Transverse colon (tissue), 4 donors: ENCODE results near the gene FUS.

Source experiments
- POLR2AphosphoS5 ChIP-seq, 3 donors: sonication (generic); formaldehyde crosslinking; IDR thresholded peaks; one replicate each; pipeline ENCODE4 v1.6.1; 2016; ENCODE audit warnings: antibody characterized with exemption in 3 of 3
- TF ChIP-seq, protein P1 (sequence below), 5 experiments: fragments of 200-600 bp in 3 of 5; fragments of 450-650 bp in 2 of 5; sonication (generic) in 3 of 5; IDR thresholded peaks; 1 replicate in 2 of 5; 2 replicates in 3 of 5; pipeline ENCODE4 v1.5.1; 2016 to 2017; ENCODE audit warnings: antibody characterized with exemption in 5 of 5, inconsistent platforms in 3 of 5, mild to moderate bottlenecking in 2 of 5, moderate library complexity in 1 of 5

DNA sequence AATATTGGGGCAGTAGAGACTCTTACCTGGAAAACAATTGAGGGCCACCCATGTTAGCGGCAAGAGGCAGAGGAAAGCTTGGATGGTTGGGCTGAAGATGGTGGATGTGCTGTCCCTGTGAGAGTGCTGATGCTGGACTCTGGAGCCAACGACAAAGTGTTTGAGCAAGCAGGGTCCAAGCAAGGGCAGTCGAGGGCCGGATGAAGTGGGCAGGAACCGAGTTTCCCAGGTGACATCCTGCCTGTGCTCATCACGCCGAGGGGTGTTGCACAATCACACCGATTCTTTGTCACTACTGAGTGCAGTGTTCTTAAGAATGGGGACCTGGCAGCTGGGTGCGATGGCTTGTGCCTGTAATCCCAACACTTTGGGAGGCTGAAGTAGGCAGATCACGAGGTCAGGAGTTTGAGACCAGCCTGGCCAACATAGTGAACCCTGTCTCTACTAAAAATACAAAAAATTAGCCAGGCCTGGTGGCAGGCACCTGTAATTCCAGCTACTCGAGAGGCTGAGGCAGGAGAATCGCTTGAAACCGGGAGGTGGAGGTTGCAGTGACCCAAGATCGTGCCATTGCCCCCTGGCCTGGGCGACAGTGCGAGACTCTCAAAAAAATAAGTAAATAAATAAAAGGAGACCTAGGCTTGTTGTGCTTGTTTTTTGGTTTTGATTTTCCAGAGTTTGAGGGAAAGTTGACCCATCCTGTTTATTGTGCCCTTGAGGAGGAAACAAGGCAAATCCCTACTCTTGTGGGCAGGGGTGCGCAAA is 16.6 kb downstream of the FUS start:
- TF ChIP-seq, protein P1, sequence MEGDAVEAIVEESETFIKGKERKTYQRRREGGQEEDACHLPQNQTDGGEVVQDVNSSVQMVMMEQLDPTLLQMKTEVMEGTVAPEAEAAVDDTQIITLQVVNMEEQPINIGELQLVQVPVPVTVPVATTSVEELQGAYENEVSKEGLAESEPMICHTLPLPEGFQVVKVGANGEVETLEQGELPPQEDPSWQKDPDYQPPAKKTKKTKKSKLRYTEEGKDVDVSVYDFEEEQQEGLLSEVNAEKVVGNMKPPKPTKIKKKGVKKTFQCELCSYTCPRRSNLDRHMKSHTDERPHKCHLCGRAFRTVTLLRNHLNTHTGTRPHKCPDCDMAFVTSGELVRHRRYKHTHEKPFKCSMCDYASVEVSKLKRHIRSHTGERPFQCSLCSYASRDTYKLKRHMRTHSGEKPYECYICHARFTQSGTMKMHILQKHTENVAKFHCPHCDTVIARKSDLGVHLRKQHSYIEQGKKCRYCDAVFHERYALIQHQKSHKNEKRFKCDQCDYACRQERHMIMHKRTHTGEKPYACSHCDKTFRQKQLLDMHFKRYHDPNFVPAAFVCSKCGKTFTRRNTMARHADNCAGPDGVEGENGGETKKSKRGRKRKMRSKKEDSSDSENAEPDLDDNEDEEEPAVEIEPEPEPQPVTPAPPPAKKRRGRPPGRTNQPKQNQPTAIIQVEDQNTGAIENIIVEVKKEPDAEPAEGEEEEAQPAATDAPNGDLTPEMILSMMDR (IDR thresholded peaks at IDR 0.05): no peak
- TF ChIP-seq POLR2AphosphoS5 (IDR thresholded peaks at IDR 0.05): no peak
